ENCODE results near the gene MIS18A.
A peak's percentile ranks its signal among the peaks of the same experiment; 100 is the strongest.
"Not testable (repeated sequence)": the region's sequence is repeated elsewhere in the genome, so short reads cannot be mapped to it uniquely, and the experiment has no call there.

The MIS18A gene

DNA sequence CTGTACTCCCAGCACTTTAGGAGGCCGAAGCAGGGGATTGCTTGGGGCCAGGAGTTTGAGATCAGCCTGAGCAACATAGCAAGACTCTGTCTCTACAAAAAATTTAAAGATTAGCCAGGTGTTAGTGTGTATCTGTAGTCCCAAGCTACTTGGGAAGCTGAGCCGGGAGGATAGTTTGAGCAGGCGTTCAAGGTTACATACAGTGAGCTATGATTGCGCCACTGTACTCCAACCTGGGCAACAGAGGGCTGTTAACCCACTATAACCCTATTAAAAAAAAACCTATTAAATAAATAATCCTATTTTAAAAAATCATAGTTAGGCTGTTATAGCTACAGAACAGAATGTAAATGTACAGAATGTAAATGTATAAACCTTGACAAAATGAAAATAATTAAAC lies 2.2 kb downstream of the MIS18A start:
- no peaks in the 10 kb centered on the region for H3K27me3 ChIP-seq (ENCODE audit: insufficient read depth, insufficient read length)
- no peak for TF ChIP-seq YY1 (IDR thresholded peaks at IDR 0.05; ENCODE audit: insufficient read depth, insufficient read length)
- TF ChIP-seq ZNF274 (IDR thresholded peaks at IDR 0.05; ENCODE audit: low read depth, low read length) = no peak
- no peak for TF ChIP-seq SUZ12 (IDR thresholded peaks at IDR 0.05; ENCODE audit: extremely low read depth, insufficient read depth, insufficient read length)
- H3K36me3 ChIP-seq (ENCODE audit: insufficient read depth, insufficient read length, low read length) = peaks cover 43% of the 10 kb centered on the region
- no peak overlapping the region for H3K9ac ChIP-seq (ENCODE audit: insufficient read length, low read depth)
- DNase-seq (ENCODE audit: low read depth, low spot score) = no peak
- H3K4me3 ChIP-seq (ENCODE audit: insufficient read length, low read depth) = no peak overlapping the region
- H3K4me1 ChIP-seq (ENCODE audit: insufficient read depth, insufficient read length) = no peaks in the 10 kb centered on the region
- no peaks in the 10 kb centered on the region for H3K9me3 ChIP-seq (ENCODE audit: insufficient read depth, low read length)

DNA sequence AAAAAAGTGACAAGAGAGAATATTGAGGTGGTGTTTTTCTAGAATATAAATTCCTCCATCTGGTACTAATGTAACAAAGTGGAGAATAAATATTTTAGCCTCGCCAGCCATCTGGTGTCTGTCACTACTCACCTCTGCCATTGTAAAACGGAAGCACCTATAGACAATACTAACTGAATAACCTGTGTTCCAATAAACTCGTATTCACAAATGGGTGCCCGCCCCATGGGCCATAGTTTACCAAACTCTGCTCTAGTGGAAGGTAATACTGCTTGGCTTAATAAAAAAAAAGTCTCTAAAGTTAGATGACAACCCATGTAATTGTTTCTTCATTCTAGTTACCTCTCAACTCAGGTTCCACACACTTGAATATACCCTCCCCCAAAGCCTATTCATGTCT lies 8.1 kb downstream of the MIS18A start:
- no peak for DNase-seq (ENCODE audit: low read depth, low spot score)
- Histone ChIP-seq H3K9me3 (ENCODE audit: insufficient read depth, low read length) (no peaks in the 10 kb centered on the region; the same call in 1 of the 2 replicates), H3K9ac (ENCODE audit: insufficient read length, low read depth) (no peak overlapping the region), H3K4me3 (ENCODE audit: insufficient read length, low read depth) (no peak overlapping the region), H3K4me1 (ENCODE audit: insufficient read depth, insufficient read length) (no peaks in the 10 kb centered on the region), H3K36me3 (ENCODE audit: insufficient read depth, insufficient read length, low read length) (peaks cover 90% of the 10 kb centered on the region), H3K27me3 (ENCODE audit: insufficient read depth, insufficient read length) (no peaks in the 10 kb centered on the region)
- TF ChIP-seq SUZ12 (IDR thresholded peaks at IDR 0.05; ENCODE audit: extremely low read depth, insufficient read depth, insufficient read length) (no peak), ZNF274 (IDR thresholded peaks at IDR 0.05; ENCODE audit: low read depth, low read length) (no peak), YY1 (IDR thresholded peaks at IDR 0.05; ENCODE audit: insufficient read depth, insufficient read length) (no peak)

DNA sequence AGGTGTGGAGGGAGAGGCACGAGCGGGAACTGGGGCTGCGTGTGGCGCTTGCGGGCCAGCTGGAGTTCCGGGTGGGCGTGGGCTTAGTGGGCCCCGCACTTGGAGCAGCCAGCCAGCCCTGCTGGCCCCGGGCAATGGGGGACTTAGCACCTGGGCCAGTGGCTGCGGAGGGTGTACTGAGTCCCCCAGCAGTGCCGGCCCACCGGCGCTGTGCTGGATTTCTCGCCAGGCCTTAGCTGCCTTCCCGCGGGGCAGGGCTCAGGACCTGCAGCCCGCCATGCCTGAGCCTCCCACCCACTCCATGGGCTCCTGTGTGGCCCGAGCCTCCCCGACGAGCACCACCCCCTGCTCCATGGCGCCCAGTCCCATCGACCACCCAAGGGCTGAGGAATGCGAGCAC lies 13.5 kb downstream of the MIS18A start:
- H3K4me3 ChIP-seq (ENCODE audit: insufficient read length, low read depth) = not testable (repeated sequence)

DNA sequence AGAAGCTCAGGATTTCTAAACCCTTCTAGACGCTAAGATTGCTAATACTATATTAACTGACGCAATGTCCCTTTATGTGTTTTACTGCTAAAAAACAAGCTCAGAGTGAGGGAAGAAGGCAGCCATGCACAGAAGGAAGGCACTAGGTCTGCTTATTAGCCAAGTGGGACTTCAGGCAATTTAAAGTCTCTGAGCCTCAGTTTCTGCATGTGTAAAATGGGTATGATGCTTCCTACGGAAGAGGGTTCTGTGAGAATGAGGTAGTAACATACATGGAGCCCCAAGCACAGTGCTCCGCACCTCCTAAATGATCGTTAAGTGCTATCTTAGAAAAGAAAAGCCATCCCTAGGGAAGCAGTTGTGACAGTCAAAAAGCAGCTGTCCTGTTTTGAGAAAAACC lies 16.9 kb downstream of the MIS18A start:
- Histone ChIP-seq H3K4me1 (ENCODE audit: insufficient read depth, insufficient read length) (no peaks in the 10 kb centered on the region), H3K9ac (ENCODE audit: insufficient read length, low read depth) (no peak overlapping the region), H3K27me3 (ENCODE audit: insufficient read depth, insufficient read length) (no peaks in the 10 kb centered on the region), H3K9me3 (ENCODE audit: insufficient read depth, low read length) (no peaks in the 10 kb centered on the region; the same call in 1 of the 2 replicates), H3K36me3 (ENCODE audit: insufficient read depth, insufficient read length, low read length) (peaks cover 6% of the 10 kb centered on the region), H3K4me3 (ENCODE audit: insufficient read length, low read depth) (no peak overlapping the region)
- TF ChIP-seq ZNF274 (IDR thresholded peaks at IDR 0.05; ENCODE audit: low read depth, low read length) = no peak
- TF ChIP-seq YY1 (IDR thresholded peaks at IDR 0.05; ENCODE audit: insufficient read depth, insufficient read length) = no peak
- no peak for TF ChIP-seq SUZ12 (IDR thresholded peaks at IDR 0.05; ENCODE audit: extremely low read depth, insufficient read depth, insufficient read length)
- no peak for DNase-seq (ENCODE audit: low read depth, low spot score)

More for the DNA sequence above, 13.5 kb downstream of the MIS18A start:
- H3K27me3 ChIP-seq (ENCODE audit: insufficient read depth, insufficient read length); DNase-seq (ENCODE audit: low read depth, low spot score); H3K9ac ChIP-seq (ENCODE audit: insufficient read length, low read depth); H3K9me3 ChIP-seq (ENCODE audit: insufficient read depth, low read length); H3K4me1 ChIP-seq (ENCODE audit: insufficient read depth, insufficient read length): not testable (repeated sequence)
- H3K36me3 ChIP-seq (ENCODE audit: insufficient read depth, insufficient read length, low read length) = peaks cover 38% of the 10 kb centered on the region

DNA sequence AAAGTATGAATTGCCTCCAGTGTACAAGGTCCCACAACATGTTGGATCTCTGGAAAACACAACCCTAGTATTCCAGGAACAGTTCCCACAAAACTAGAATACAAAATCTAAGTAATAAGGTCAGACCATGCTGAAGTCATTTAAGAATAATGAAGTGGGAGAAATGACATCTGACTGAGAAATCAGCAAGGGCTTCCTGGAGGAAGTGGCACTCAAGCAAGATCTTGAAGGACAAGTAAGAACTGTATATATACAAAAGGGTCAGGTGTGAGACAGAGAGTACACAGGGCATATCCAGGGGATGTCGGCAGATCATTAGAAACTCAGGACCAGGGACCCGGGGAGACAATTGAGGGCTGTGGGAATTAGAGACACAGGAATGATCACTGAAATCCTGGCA lies 18.7 kb downstream of the MIS18A start:
- Histone ChIP-seq H3K4me1 (ENCODE audit: insufficient read depth, insufficient read length) (no peaks in the 10 kb centered on the region), H3K9me3 (ENCODE audit: insufficient read depth, low read length) (no peaks in the 10 kb centered on the region), H3K36me3 (ENCODE audit: insufficient read depth, insufficient read length, low read length) (no peaks in the 10 kb centered on the region), H3K4me3 (ENCODE audit: insufficient read length, low read depth) (no peak overlapping the region), H3K27me3 (ENCODE audit: insufficient read depth, insufficient read length) (no peaks in the 10 kb centered on the region), H3K9ac (ENCODE audit: insufficient read length, low read depth) (no peak overlapping the region)
- TF ChIP-seq YY1 (IDR thresholded peaks at IDR 0.05; ENCODE audit: insufficient read depth, insufficient read length) (no peak), SUZ12 (IDR thresholded peaks at IDR 0.05; ENCODE audit: extremely low read depth, insufficient read depth, insufficient read length) (no peak), ZNF274 (IDR thresholded peaks at IDR 0.05; ENCODE audit: low read depth, low read length) (no peak)
- no peak for DNase-seq (ENCODE audit: low read depth, low spot score)

DNA sequence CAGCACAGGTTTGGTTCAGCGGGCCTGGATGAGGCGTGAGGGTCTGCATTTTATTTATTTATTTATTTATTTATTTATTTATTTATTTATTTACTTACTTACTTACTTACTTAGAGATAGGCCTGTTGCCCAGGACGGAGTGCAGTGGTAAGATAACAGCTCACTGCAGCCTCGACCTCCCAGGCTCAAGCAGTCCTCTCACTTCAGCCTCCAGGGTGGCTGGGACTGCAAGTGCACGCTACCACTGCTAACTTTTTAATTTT lies 20.1 kb downstream of the MIS18A start:
- not testable (repeated sequence) for H3K36me3 ChIP-seq (ENCODE audit: insufficient read depth, insufficient read length, low read length); H3K4me1 ChIP-seq (ENCODE audit: insufficient read depth, insufficient read length); H3K27me3 ChIP-seq (ENCODE audit: insufficient read depth, insufficient read length); H3K4me3 ChIP-seq (ENCODE audit: insufficient read length, low read depth); H3K9ac ChIP-seq (ENCODE audit: insufficient read length, low read depth); H3K9me3 ChIP-seq (ENCODE audit: insufficient read depth, low read length); DNase-seq (ENCODE audit: low read depth, low spot score)

DNA sequence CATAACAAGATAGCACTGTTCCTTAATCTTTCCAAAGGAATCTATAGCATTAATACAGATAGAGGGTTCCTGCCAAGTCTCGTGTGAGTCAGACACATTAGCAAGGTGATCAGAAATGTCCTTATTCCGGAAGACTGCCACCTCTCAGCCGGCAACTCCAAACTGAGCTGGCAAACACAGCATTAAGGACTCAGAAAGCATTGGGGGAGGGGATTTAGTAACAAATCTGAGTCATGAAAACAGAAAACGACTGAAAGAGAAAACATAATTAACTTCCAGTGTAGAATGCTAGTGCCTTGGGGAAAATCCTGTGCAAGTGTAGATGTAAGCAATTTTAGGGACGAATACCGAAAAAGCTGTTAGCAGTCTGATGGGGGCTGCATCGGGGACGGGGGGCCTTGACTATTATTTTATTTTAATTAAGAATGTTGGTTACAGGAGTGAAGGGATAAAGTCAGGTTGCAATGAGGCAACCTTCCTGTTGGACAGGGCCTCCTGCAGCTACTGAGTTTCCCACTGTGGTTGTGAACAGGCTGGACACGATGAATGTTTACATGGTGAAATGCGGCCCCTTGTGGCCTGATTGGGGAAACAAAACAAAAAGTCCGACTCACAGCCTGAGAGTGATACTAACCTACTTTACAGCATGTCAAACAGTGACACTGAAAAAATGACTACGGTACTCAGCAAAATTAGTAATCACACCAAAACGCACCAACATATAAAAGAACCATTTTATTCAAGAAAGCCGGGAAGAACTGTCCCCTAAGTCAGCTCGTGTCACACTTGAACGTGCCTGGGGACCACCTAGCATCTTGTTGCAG lies 20.7 kb downstream of the MIS18A start:
- Histone ChIP-seq H3K4me3 (ENCODE audit: insufficient read length, low read depth) (no peak overlapping the region), H3K36me3 (ENCODE audit: insufficient read depth, insufficient read length, low read length) (no peaks in the 10 kb centered on the region)

More for the DNA sequence above, 20.7 kb downstream of the MIS18A start:
- DNase-seq (ENCODE audit: low read depth, low spot score) = peak; percentile 82
- TF ChIP-seq ZNF274 (IDR thresholded peaks at IDR 0.05; ENCODE audit: low read depth, low read length) (no peak), YY1 (IDR thresholded peaks at IDR 0.05; ENCODE audit: insufficient read depth, insufficient read length) (no peak), SUZ12 (IDR thresholded peaks at IDR 0.05; ENCODE audit: extremely low read depth, insufficient read depth, insufficient read length) (no peak)
- no peaks in the 10 kb centered on the region for H3K9me3 ChIP-seq (ENCODE audit: insufficient read depth, low read length)
- H3K27me3 ChIP-seq (ENCODE audit: insufficient read depth, insufficient read length) = no peaks in the 10 kb centered on the region
- no peaks in the 10 kb centered on the region for H3K4me1 ChIP-seq (ENCODE audit: insufficient read depth, insufficient read length)
- no peak overlapping the region for H3K9ac ChIP-seq (ENCODE audit: insufficient read length, low read depth)

All from NT2/D1 (cell line).